Measurements from ENCODE around the gene TLR9. TPM values are rescaled to one million over a fixed set of nuclear protein-coding genes. Genes with fewer than 3 reads are reported as not detected.

TLR9 gene
- total and polyA plus RNA-seq, 9 of the 15 experiments (the other 6 are each of a cell fraction or from before 2014, with no cell fraction given) = not detected

DNA sequence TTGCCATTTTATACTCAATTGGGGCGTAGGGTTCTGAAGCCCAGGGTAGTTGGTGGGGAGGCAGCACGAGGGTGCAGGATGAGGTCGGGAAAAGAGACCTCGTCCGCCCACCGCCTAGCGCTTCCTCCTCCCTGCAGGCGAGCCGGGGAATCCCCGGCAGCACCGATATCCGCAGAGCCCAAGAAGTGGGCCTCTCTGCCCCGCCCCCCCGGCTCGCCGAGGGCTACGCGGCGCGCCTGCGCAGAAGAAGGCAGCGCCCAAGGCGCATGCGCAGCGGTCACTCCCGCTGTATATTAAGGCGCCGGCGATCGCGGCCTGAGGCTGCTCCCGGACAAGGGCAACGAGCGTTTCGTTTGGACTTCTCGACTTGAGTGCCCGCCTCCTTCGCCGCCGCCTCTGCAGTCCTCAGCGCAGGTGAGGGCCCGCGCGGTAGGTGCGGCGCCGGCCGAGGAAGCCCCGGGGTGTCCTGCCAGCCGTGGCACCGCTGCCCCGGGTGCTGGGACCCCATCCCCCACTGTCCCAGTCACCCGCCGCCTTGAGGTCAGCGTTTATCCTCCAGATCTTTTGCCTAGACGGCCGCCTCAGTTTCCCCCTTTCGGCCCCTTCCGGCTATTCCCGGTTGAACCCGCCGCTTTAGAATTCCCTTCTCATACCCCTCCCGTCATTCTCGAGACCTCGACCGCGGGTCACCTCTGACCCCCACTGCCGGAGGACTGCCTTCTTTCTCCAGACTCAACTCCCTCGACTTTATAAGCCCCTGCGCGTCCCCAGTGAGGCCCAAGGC is 27.4 kb downstream of the TLR9 start, which contains the start of gene ALAS1 (continued):
- TF ChIP-seq SETDB1 (IDR thresholded peaks at IDR 0.05; ENCODE audit: low read length) (no peak), MEIS2 (IDR thresholded peaks at IDR 0.05; ENCODE audit: partially characterized antibody) (peak; percentile 96), ZSCAN29 (IDR thresholded peaks at IDR 0.05) (no peak), ZNF324 (CRISPR knock-in tag; IDR thresholded peaks at IDR 0.05) (no peak), ZNF778 (CRISPR knock-in tag; IDR thresholded peaks at IDR 0.05) (no peak), MCM7 (IDR thresholded peaks at IDR 0.05) (no peak), E2F3 (CRISPR knock-in tag; IDR thresholded peaks at IDR 0.05) (no peak; the same call in 1 of the 2 replicates), TEAD4 (IDR thresholded peaks at IDR 0.05; ENCODE audit: low read length) (no peak), TEAD4 (CRISPR knock-in tag; IDR thresholded peaks at IDR 0.05; ENCODE audit: borderline replicate concordance) (no peak), CHD1 (IDR thresholded peaks at IDR 0.05; ENCODE audit: low read length) (no peak), ZNF57 (CRISPR knock-in tag; IDR thresholded peaks at IDR 0.05) (no peak), IRF2 (CRISPR knock-in tag; IDR thresholded peaks at IDR 0.05) (no peak), ZNF224 (CRISPR knock-in tag; IDR thresholded peaks at IDR 0.05) (no peak), SNRNP70 (optimal IDR thresholded peaks at IDR 0.05; ENCODE audit: low read depth, low read length) (no peak), DNMT1 (IDR thresholded peaks at IDR 0.05) (no peak), FOXM1 (IDR thresholded peaks at IDR 0.05; ENCODE audit: low read depth) (no peak), FOXM1 (CRISPR knock-in tag; IDR thresholded peaks at IDR 0.05; ENCODE audit: low read depth) (peak; percentile 23; the same call in 1 of the 2 replicates), PHF20 (IDR thresholded peaks at IDR 0.05; ENCODE audit: partially characterized antibody) (peak; percentile 52), MYBL2 (IDR thresholded peaks at IDR 0.05; ENCODE audit: low read depth) (no peak), MYBL2 (CRISPR knock-in tag; IDR thresholded peaks at IDR 0.05; ENCODE audit: borderline replicate concordance) (no peak), MTA3 (IDR thresholded peaks at IDR 0.05; ENCODE audit: borderline replicate concordance) (peak; percentile 63; the same call in 1 of the 2 replicates), NFRKB (IDR thresholded peaks at IDR 0.05; ENCODE audit: low read depth) (0 out of 2 replicates have a peak, but pooled peaks have one; percentile 6), JUND (IDR thresholded peaks at IDR 0.05; ENCODE audit: borderline replicate concordance, low read depth, low read length) (no peak), JUND (tag; IDR thresholded peaks at IDR 0.05; ENCODE audit: borderline replicate concordance, low read depth, low read length) (no peak; the same call in 2 of the 3 replicates), EGR1 (conservative IDR thresholded peaks at IDR 0.05) (peak; percentile 61)
- TF ChIP-seq, protein P1, sequence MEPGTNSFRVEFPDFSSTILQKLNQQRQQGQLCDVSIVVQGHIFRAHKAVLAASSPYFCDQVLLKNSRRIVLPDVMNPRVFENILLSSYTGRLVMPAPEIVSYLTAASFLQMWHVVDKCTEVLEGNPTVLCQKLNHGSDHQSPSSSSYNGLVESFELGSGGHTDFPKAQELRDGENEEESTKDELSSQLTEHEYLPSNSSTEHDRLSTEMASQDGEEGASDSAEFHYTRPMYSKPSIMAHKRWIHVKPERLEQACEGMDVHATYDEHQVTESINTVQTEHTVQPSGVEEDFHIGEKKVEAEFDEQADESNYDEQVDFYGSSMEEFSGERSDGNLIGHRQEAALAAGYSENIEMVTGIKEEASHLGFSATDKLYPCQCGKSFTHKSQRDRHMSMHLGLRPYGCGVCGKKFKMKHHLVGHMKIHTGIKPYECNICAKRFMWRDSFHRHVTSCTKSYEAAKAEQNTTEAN (CRISPR knock-in tag; IDR thresholded peaks at IDR 0.05) = no peak
- TF ChIP-seq, protein P2, sequence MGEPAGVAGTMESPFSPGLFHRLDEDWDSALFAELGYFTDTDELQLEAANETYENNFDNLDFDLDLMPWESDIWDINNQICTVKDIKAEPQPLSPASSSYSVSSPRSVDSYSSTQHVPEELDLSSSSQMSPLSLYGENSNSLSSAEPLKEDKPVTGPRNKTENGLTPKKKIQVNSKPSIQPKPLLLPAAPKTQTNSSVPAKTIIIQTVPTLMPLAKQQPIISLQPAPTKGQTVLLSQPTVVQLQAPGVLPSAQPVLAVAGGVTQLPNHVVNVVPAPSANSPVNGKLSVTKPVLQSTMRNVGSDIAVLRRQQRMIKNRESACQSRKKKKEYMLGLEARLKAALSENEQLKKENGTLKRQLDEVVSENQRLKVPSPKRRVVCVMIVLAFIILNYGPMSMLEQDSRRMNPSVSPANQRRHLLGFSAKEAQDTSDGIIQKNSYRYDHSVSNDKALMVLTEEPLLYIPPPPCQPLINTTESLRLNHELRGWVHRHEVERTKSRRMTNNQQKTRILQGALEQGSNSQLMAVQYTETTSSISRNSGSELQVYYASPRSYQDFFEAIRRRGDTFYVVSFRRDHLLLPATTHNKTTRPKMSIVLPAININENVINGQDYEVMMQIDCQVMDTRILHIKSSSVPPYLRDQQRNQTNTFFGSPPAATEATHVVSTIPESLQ (CRISPR knock-in tag; IDR thresholded peaks at IDR 0.05) = no peak

All from K562 (cell line).